ENCODE data around the gene MSS51.

GRCh38 chr10:73376679-73377078 is 56.7 kb downstream of the MSS51 start:
- TF ChIP-seq POLR2AphosphoS5 (IDR thresholded peaks at IDR 0.05) (no peak), CTCF (IDR thresholded peaks at IDR 0.05; ENCODE audit: poor library complexity, severe bottlenecking) (no peak), EZH2 (IDR thresholded peaks at IDR 0.05; ENCODE audit: borderline replicate concordance, insufficient read depth, low read length, poor library complexity, severe bottlenecking) (no peak), SMC3 (conservative IDR thresholded peaks at IDR 0.05; ENCODE audit: poor library complexity) (no peak), RAD21 (conservative IDR thresholded peaks at IDR 0.05) (no peak)
